Mucosa of gallbladder (tissue), 1 donor: ENCODE measurements around the gene ZEB2. TPM values are rescaled to one million over a fixed set of nuclear protein-coding genes. Genes with fewer than 3 reads are reported as not detected.

Experiments used
- DNase-seq: peaks from one replicate; pipeline ENCODE4 v3.0.0-alpha.2; 2020; ENCODE audit warnings: low spot score
- total RNA-seq: library from RNA; stranded (reverse); gene quantifications from one replicate; pipeline ENCODE4 v1.2.1, GENCODE V29; 2021
- donor health status: DM: no; HTN: no; CAD: no.

Gene ZEB2
- total RNA-seq, 1 donor from 2014 or later, result 91.0 TPM

- no peak for DNase-seq
These were observed 49.1 kb downstream of the ZEB2 start for GRCh38 chr2:144470816-144471215.

- DNase-seq, result no peak
These were observed 49.6 kb downstream of the ZEB2 start for GRCh38 chr2:144470334-144470733.

GRCh38 chr2:144469798-144470197 is 50.1 kb downstream of the ZEB2 start:
- DNase-seq, result no peak

GRCh38 chr2:144468823-144469595 is 50.9 kb downstream of the ZEB2 start:
- DNase-seq, result no peak

DNA sequence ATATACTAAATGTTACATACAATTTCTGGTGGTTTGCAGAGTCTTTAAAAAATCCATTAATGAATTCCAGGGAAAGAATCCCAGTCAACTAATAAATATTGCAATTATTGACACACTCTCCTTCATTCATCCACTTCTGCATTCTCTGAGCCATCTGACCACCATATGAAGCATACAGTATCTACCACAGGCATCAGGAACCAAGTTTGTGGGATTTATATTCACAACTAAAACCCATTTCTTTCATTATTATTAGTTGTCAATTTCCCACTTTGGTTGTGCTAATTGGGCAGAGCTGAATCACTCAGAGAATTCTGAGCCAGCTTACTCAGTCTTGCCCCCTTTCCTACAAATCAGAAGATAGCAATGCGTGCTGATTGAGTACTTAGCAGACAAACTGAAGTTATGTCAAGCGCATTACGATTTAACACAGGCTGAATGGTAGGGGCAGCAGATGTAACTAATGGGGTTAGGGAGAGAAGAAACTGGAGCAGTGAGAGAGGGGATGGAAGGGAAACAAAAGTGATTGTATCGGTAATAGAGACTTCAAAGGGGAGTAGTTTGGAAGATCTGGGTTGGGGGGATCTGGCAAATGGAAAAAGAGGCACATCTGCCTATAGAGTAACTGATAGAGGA is 52.3 kb downstream of the ZEB2 start:
- DNase-seq, result no peak

GRCh38 chr2:144466637-144467036 is 53.3 kb downstream of the ZEB2 start:
- no peak for DNase-seq

GRCh38 chr2:144465749-144466148 is 54.2 kb downstream of the ZEB2 start:
- no peak for DNase-seq

GRCh38 chr2:144464730-144465129 is 55.2 kb downstream of the ZEB2 start:
- DNase-seq, result no peak

- no peak for DNase-seq
These were observed 56.7 kb downstream of the ZEB2 start for GRCh38 chr2:144463266-144463665.

DNA sequence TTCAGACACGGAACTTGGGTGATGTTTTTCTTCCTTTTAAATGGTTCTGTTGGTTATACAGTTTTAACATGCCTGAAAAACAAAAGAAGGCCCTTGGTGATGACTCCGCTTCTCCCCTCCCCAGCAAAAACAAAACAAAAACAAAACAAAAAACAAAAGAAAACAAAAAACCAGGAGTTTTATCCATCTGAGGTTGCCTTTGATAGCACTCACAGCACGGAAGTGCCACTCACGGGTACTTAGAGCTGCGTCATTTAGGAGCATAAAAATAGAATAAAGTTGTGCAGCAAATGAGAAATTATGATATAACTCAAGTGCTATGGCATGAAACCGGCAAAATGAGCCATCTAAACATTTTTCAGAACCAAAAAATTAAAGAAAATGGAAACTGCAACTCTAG is 57.7 kb downstream of the ZEB2 start:
- no peak for DNase-seq

GRCh38 chr2:144461308-144461766 is 58.6 kb downstream of the ZEB2 start:
- peak; percentile 25 for DNase-seq

DNA sequence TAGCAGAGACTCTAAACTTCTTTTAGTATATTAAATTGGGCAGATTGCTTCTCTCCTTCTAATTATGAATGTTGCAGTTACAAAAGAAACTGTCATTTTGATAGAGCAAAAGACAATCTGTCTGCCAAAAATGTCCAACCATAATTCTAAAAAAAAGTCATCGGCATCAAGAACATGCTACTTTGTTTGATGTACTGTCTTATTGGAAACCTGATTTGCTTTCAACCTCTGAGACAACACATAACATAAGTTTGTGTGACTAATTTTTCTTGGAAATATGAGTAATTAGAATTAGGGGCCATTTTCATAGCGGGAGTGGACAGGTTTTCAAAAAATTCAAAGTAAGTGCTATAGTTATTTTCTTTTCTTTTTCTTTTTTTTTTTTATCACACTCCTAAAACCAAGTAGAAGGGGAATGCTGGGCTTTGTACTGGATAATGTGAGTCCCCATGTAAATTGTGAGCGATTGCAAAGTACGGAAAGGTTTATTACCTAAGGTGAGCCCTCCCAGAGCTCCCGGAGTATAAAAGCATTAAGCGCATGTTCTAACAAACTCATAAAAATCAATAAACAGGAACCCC is 59.1 kb downstream of the ZEB2 start:
- DNase-seq, result no peak

DNA sequence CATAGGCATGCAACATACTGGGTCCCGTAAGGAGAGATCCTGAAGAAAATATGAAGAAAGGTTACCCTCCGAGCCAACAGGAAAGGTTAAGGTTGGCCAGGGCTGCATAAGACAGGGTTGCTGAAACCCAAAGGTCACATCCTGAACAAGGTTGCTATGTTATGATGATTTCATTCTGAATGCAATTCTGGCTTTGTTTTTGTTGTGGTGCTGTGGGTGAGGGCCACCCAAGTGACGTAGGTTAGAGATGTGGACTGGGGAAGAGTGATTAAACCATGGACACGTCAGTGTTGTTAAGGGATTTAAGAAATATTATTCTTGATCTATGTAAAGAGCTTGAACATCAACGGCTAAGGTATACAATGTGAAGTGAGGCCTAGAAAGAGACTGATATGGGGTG is 60.0 kb downstream of the ZEB2 start:
- DNase-seq, result no peak

DNA sequence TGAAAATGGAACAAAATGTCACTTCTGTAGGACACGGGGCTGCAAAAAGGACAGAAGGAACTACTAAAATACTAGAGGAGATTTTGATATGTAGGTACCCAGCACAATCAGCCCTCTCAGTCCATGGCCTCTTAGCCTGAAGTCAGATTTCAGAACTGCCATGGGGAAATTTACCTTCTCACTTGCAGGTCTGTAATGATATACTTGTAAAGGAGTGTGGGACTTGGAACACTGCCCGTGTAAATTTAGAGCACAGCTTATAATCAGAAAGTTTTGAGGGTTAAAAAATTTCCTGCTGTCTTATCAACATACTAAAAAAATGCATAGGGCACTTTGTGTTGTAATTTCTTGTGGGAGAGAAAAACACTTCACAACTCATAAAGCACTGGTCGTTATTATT is 60.6 kb downstream of the ZEB2 start:
- DNase-seq, result no peak

- DNase-seq, result no peak
These were observed 61.4 kb downstream of the ZEB2 start for GRCh38 chr2:144458541-144458940.

DNA sequence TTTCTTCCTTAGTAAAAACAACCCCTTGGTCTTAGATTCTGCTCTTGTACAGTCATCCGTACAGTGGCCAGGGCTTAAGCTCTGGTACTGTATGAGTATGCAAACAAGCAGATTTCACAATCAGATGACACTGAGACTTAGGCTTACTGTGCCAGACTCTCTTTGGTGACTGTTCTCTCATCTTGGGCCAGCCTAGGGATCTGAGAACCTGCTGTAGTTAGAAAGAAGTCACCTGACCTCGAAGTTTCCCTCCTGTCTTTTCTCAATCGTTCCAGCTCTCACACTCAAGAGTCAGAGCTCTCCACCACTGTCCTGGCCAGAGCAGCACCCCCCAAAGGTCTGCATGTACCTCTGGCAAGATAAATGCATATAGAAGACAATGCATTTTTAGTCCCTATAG is 63.2 kb downstream of the ZEB2 start:
- DNase-seq, result no peak

DNA sequence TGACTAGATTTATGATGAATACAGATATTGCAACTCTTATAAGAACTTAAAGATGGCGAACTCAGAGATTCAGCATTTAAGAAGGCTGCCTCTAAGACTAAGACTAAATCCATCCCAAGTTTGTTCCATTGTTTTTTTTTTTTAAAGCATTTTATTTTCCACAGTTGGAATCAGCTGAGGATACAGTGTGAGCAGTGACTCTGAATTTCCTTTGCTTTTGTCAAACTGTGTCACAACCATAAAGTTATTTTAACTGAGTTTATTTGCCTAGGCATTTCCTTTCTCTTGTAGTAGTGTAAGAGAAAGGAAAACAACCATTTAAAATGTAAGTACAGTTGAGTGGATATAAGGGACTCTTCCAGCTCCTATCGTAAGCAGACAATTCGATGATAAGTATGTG is 63.9 kb downstream of the ZEB2 start:
- DNase-seq, result no peak

DNA sequence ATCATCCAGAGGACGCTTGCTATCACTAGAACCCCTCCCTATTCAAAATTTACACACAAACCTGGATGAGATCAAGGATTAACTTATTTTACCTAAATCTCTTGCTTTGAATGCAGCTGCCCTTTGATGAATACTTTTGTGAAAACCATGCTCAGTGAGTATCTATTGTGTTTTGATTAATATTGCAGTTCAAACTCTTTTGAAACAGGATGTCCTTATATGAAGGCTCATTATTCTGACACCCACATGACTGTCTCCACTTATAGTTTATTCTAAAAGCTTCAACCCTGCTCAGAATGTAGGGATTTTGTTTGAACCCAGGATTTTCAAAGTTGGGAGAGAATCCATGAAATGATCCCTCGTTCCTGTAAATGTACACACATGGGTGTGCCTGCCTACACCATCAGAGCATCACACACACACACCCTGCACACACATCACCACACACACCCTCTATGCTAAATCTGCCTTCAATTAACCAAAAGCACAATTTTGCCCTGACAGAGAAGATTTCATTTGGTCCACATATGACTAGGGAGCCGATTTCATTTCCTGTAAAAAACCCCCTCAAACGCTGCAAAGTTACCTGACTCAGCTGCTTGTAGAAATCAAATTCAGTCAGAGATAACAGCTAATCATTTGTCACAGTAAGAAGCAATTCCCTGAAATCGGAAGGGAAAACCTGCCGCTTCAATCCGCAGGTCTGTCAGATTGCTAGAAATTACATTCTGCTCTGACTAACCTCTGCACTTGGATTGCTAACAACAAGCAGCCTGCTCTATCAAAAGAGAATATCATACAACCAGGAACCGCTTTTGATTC is 65.2 kb downstream of the ZEB2 start:
- DNase-seq, result no peak

DNA sequence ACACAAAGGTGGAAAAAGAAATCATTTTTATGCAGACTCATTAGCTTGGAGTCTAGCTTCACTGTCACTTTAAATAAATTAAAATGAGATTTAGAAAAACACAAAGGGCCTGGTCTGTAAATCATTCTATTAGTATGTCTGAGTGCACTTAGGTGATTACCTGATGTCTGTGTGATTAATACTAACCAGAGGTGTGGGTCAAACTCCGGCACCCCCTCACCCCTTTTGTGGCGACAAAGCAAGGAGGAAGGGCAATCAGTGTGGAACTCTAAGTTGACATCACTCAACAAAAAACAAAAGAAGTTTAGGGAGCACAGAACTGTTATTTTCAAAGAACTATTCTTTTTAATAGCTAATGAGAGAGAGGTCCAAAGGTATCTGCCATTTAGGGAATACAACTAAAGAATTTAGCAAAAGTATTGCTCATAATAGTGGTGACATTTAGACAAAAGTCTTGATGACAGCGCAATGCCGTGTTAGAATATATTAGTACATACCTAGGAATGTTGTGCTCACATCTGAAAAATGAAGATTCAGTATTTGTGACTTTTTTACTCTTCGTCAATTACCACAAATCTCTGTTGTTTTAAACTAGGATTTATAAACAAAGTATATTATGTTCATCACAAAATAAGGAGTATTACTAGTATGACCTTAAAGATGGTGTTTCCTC is 66.3 kb downstream of the ZEB2 start:
- no peak for DNase-seq

DNA sequence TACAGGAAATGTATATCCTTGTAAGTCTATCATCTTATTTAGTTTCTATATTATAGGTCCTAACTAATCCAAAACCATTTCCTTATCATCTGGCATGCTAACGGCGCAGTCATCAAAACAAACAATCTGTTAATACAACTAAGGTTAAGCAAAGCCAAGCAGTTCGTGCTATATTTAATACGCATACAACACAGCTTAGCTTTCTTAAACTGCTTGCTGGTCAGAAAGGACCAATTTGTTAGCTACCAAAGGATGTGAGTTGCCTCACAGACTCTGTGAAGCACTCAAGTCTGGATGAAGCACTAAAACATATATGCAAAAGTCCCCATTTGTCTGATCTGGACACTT is 67.0 kb downstream of the ZEB2 start:
- no peak for DNase-seq

- DNase-seq, result no peak
These were observed 67.5 kb downstream of the ZEB2 start for GRCh38 chr2:144452169-144452988.
